Sigmoid colon (tissue), 7 donors: ENCODE data around the gene CPSF7. TPM values are rescaled to one million over a fixed set of nuclear protein-coding genes. Genes with fewer than 3 reads are reported as not detected.
A peak's percentile ranks its signal among the peaks of the same experiment; 100 is the strongest.

Experiments
- DNase-seq: peaks from one replicate; pipeline ENCODE4 v3.0.0-alpha.2; 2019
- H3K27ac ChIP-seq, 4 donors: fragments of 200-600 bp; sonication (generic); one replicate each; pipeline ENCODE4 v1.5.1; 2016 to 2019; ENCODE audit warnings: mild to moderate bottlenecking in 1 of 4
- H3K27me3 ChIP-seq, 3 donors: fragments of 200-600 bp; sonication (generic); one replicate each; pipeline ENCODE4 v1.5.1; 2019; ENCODE audit warnings: mild to moderate bottlenecking in 1 of 3
- H3K36me3 ChIP-seq, 4 donors: fragments of 200-600 bp; sonication (generic); one replicate each; pipeline ENCODE4 v1.5.1; 2016 to 2019
- H3K4me1 ChIP-seq, 4 donors: fragments of 200-600 bp; sonication (generic); one replicate each; pipeline ENCODE4 v1.5.1; 2017 to 2019
- H3K4me3 ChIP-seq, 4 donors: fragments of 200-600 bp; sonication (generic); one replicate each; pipeline ENCODE4 v1.5.1; 2017 to 2019; ENCODE audit warnings: mild to moderate bottlenecking in 2 of 4, moderate library complexity in 1 of 4
- H3K9me3 ChIP-seq, 4 donors: fragments of 200-600 bp in 3 of 4; sonication (generic) in 3 of 4; one replicate each; pipeline versions ENCODE4 v1.5.1 to v1.6.1; 2013 to 2019
- CTCF ChIP-seq, 4 experiments: fragments of 450-650 bp in 3 of 4; fragments of 200-600 bp in 1 of 4; IDR thresholded peaks; one replicate each; pipeline ENCODE4 v1.5.1; 2016 to 2019; ENCODE audit warnings: antibody characterized with exemption in 4 of 4, mild to moderate bottlenecking in 3 of 4, moderate library complexity in 2 of 4
- EP300 ChIP-seq, 4 donors: sonication (generic); formaldehyde crosslinking; IDR thresholded peaks; one replicate each; pipeline ENCODE4 v1.6.1; 2017; ENCODE audit warnings: antibody characterized with exemption in 4 of 4
- POLR2A ChIP-seq, 2 donors: fragments of 450-650 bp; IDR thresholded peaks; one replicate each; pipeline ENCODE4 v1.6.1; 2016; ENCODE audit warnings: antibody characterized with exemption in 2 of 2, mild to moderate bottlenecking in 2 of 2, moderate library complexity in 2 of 2
- POLR2AphosphoS5 ChIP-seq, 4 donors: sonication (generic); formaldehyde crosslinking; IDR thresholded peaks; one replicate each; pipeline ENCODE4 v1.6.1; 2017; ENCODE audit warnings: antibody characterized with exemption in 4 of 4
- WGBS, 2 donors: extraction: QIAGEN DNeasy Blood & Tissue Kit; methylation state at CpG; one replicate each; pipeline ENCODE4 v1.1.7; 2013; 5-methylcytosine and 5-hydroxymethylcytosine counted together
- intact Hi-C: fragments of 100-400 bp; cut with DNase I; formaldehyde crosslinking; loops from one replicate; pipeline ENCODE4 v1.15.1; 2023
- polyA plus RNA-seq, 3 donors: library from polyadenylated mRNA; stranded (reverse); fragments of 200-250 nt; gene quantifications; one replicate each; pipeline ENCODE4 v1.2.3, GENCODE V29; 2013
- total RNA-seq, 4 donors: library from RNA; depleted of rRNA; stranded (reverse); fragments of >200 nt; gene quantifications; one replicate each; pipeline ENCODE4 v1.1.0, GENCODE V29; 2016
- donor health status: healthy with polysubstance abuse.
- donor health status: Bipolar disorder and iron deficiency.
- donor health status: healthy.

Gene CPSF7
- total and polyA plus RNA-seq, 7 donors, result 18.0 to 48.4 (median 41.5) TPM

- Histone ChIP-seq H3K9me3 (no peaks in the 10 kb centered on the region), H3K27ac (no peak overlapping the region), H3K4me3 (no peak overlapping the region), H3K27me3 (no peaks in the 10 kb centered on the region), H3K36me3 (peaks cover 63 to 100% (median 89%) of the 10 kb centered on the region in 4 donors), H3K4me1 (no peaks in the 10 kb centered on the region)
- intact Hi-C loops, result no loop called here
- 82 to 83% methylated on average over 9 of the region's 9 CpGs for WGBS, 2 donors
- no peak for DNase-seq
- no peak for TF ChIP-seq EP300 (IDR thresholded peaks at IDR 0.05)
- no peak for TF ChIP-seq POLR2AphosphoS5 (IDR thresholded peaks at IDR 0.05)
- no peak for TF ChIP-seq CTCF (IDR thresholded peaks at IDR 0.05)
- no peak for TF ChIP-seq POLR2A (IDR thresholded peaks at IDR 0.05)
Observed at GRCh38 chr11:61411589-61411988, 18.2 kb downstream of the CPSF7 start.

DNA sequence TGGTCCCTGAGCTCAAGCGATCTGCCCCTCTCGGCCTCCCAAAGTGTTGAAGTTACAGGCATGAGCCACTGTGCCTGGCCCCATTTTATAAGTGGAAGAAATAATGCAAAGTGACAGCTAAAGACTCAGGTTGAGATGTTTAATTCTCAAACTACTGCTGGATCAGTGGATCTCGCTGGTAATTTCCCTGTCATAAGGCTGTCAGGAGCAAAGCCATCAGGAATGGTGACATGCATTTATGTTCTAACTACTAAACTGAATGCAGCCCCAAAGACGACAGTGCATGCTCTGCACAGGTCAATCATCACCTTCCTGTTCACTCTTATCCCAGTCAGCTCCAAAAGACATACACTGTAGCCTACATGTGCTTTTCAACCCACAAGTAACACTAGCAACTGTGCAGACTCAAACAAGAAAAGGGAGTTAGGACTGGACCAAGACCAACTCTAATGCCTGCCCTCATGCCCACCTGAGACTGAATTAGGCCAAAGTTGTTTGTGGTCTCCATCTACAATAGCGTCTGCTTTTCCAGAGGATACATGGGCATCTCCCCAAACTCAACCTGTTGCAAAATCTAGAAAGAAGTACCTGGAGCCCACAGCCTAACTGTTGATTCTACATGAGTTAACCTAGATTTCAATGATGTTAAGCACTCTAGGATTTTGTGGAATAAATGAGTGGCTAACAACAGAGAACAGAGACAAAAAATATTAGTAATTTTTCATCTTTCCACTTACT lies 22.6 kb downstream of the CPSF7 start:
- Histone ChIP-seq H3K27ac (peak overlapping the region in 3 of 4 donors; percentile 28 to 49 (median 47)), H3K4me3 (no peak overlapping the region), H3K36me3 (peaks cover 41 to 100% (median 81%) of the 10 kb centered on the region in 4 donors), H3K4me1 (no peaks in the 10 kb centered on the region), H3K27me3 (no peaks in the 10 kb centered on the region), H3K9me3 (no peaks in the 10 kb centered on the region)
- 95 to 97% methylated on average over 5 of the region's 5 CpGs for WGBS, 2 donors
- TF ChIP-seq POLR2A (IDR thresholded peaks at IDR 0.05), result no peak
- no peak for DNase-seq
- intact Hi-C loops, result no loop called here

DNA sequence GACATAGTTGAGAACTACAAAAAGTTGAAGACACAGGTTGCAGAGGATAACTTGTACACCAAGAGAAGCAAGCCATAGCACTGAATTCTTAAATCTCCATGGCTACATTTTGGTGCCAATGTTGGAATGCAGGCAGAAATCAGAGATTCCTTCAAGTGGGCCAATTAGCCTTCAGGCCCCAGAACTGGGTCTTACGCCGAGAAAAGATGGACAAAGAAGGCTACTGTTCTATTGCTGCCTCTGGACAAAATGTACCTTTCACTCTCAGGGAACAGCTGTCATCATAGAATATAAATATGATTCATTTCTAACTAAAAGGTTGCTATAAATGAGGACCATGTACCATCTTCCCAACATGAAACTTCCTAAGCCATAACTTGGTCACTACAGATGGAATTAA lies 23.7 kb downstream of the CPSF7 start:
- no peak overlapping the region for H3K4me3 ChIP-seq
- intact Hi-C loops, result no loop called here
- TF ChIP-seq POLR2AphosphoS5 (IDR thresholded peaks at IDR 0.05), result no peak
- no peak for TF ChIP-seq CTCF (IDR thresholded peaks at IDR 0.05)
- TF ChIP-seq POLR2A (IDR thresholded peaks at IDR 0.05), result no peak
- no peak for TF ChIP-seq EP300 (IDR thresholded peaks at IDR 0.05)
- peak overlapping the region in 3 of 4 donors; percentile 28 to 49 (median 47) for H3K27ac ChIP-seq
- no peaks in the 10 kb centered on the region for H3K4me1 ChIP-seq
- H3K27me3 ChIP-seq, result no peaks in the 10 kb centered on the region
- DNase-seq, result no peak
- H3K36me3 ChIP-seq, result peaks cover 31 to 100% (median 70%) of the 10 kb centered on the region in 4 donors
- WGBS, 2 donors, result 90 to 94% methylated on average over 2 of the region's 2 CpGs
- no peaks in the 10 kb centered on the region for H3K9me3 ChIP-seq

DNA sequence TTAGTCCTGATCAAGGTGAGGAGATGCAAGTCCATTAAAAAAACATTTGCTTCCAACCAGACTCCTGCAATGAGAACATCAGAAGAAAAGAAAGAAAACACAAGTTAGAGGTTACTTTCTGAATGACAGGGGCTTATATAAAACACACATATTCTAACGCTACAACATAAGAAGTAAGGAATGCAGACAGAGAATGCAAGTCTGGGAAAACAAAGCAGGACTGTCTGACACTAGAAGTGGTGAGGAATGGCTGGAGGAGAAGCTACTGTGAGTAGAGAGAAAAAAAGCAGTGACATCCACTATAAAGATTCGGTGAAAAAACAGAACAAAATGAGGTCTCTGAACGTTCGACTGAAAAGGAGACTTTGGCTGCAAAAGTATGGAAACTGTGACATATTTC lies 25.1 kb downstream of the CPSF7 start:
- WGBS, 2 donors, result 89 to 90% methylated on average over 4 of the region's 4 CpGs
- Histone ChIP-seq H3K27me3 (no peaks in the 10 kb centered on the region), H3K4me3 (no peak overlapping the region), H3K9me3 (no peaks in the 10 kb centered on the region), H3K36me3 (peaks cover 26 to 100% (median 55%) of the 10 kb centered on the region in 4 donors), H3K27ac (peak overlapping the region in 1 of 4 donors; percentile 41), H3K4me1 (no peaks in the 10 kb centered on the region)
- TF ChIP-seq EP300 (IDR thresholded peaks at IDR 0.05) (no peak), POLR2AphosphoS5 (IDR thresholded peaks at IDR 0.05) (no peak), POLR2A (IDR thresholded peaks at IDR 0.05) (no peak), CTCF (IDR thresholded peaks at IDR 0.05) (no peak)
- DNase-seq, result no peak
- intact Hi-C loops, result no loop called here

- TF ChIP-seq CTCF (IDR thresholded peaks at IDR 0.05), result no peak
- TF ChIP-seq EP300 (IDR thresholded peaks at IDR 0.05), result no peak
- TF ChIP-seq POLR2A (IDR thresholded peaks at IDR 0.05), result no peak
- TF ChIP-seq POLR2AphosphoS5 (IDR thresholded peaks at IDR 0.05), result no peak
- no peaks in the 10 kb centered on the region for H3K4me1 ChIP-seq
- no peak overlapping the region for H3K4me3 ChIP-seq
- peaks cover 23 to 100% (median 53%) of the 10 kb centered on the region in 4 donors for H3K36me3 ChIP-seq
- DNase-seq, result no peak
- H3K27ac ChIP-seq, result peak overlapping the region in 2 of 4 donors; percentile 13 to 19
- no peaks in the 10 kb centered on the region for H3K9me3 ChIP-seq
- WGBS, 2 donors, result 79 to 90% methylated on average over 5 of the region's 5 CpGs
- intact Hi-C loops, result no loop called here
- H3K27me3 ChIP-seq, result no peaks in the 10 kb centered on the region
Observed at GRCh38 chr11:61404103-61404502, 25.7 kb downstream of the CPSF7 start.
